GM18858 (cell line): ENCODE data around the gene GRAMD1B.

Experiments
- ATAC-seq: cut with Tn5 transposase; IDR thresholded peaks from one replicate; pipeline ENCODE4 v1.9.1; 2021; ENCODE audit not compliant: unreplicated experiment

The GRAMD1B gene

DNA sequence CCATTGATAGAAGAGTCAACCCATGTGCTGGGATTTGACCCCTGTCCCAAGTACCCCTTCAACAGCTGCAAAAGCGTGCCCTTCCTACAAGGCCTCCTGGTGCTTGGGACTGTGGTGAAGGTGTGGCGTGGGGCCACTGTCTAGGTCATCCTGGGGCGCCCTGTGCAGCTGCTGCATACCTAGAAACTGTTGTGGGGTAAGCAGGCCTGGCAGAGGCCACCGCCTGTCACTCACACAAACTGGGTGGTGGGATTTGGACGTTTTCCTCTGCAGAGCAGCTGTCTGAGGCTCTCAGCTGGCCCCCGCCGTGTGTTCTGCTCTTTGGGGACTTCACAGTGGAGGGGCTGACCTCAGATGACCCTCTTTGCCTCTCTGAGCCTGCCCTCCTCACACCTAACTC, 154.7 kb downstream of the GRAMD1B start:
- ATAC-seq, result no peak

DNA sequence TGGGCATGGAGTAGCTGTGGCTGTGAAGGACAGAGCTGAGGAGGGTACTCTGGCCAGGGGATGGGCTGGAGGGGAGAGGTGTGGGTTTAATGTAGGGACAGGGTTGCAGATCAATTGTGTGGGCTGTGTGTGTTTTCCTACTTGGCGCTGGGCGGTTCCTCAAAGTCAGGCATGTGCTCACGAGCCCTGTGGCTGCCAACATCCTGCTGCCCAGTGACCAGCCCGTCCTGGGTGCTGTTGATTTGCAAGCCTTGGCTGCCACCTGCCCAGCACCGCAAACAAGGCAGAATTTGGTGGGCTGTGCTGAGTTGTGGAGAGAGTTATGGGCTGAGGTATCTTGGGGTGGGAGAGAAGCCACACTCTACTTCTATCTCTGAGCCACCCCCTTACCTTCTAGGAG, 155.1 kb downstream of the GRAMD1B start:
- no peak for ATAC-seq

DNA sequence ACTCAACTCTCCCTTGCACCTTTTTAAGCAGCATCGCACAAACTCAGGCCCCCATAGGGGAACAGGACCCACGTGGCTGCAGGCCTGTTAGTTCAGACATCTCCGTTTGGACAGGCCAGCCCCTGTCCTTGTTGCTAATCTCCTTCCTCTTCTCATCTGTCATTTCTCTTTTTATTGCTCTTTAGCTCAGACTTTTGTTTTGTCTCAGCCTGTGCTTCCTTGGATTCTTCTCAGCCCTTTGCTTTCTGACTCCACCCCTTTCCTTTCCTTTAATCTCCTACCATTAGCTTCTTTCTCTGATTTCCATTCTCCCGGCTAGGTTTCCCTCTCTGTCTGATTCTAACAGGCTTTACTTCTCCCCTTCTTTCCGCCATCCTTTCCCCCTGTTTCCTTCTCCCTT, 155.6 kb downstream of the GRAMD1B start:
- ATAC-seq, result no peak

- ATAC-seq, result no peak
These were observed 156.5 kb downstream of the GRAMD1B start for GRCh38 chr11:123586568-123586967.

DNA sequence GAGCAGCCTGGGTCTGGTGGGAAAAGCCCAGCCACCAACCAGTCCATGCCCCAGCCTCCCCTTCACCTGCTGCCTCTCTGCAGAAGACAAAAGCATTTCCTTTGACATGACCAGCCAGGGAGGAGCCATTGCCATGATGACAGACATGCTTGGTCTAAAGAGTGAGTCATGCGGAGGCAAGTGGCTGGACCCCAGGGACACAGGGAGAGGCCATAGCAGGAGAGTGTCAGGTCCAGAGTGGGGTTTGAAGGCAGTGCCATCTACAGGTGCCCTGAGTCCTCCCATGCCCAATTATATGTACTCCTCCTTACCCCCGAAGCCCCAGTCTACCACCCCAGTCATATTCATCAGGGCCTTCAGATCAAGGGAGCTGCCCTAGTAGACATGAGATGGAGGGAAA, 157.0 kb downstream of the GRAMD1B start:
- no peak for ATAC-seq

GRCh38 chr11:123587559-123587958, 157.5 kb downstream of the GRAMD1B start:
- ATAC-seq, result no peak

GRCh38 chr11:123588117-123588863, 158.2 kb downstream of the GRAMD1B start:
- ATAC-seq, result no peak

- ATAC-seq, result no peak
These were observed 158.8 kb downstream of the GRAMD1B start for GRCh38 chr11:123588864-123589262.

- no peak for ATAC-seq
These were observed 160.3 kb downstream of the GRAMD1B start for GRCh38 chr11:123590296-123590912.

DNA sequence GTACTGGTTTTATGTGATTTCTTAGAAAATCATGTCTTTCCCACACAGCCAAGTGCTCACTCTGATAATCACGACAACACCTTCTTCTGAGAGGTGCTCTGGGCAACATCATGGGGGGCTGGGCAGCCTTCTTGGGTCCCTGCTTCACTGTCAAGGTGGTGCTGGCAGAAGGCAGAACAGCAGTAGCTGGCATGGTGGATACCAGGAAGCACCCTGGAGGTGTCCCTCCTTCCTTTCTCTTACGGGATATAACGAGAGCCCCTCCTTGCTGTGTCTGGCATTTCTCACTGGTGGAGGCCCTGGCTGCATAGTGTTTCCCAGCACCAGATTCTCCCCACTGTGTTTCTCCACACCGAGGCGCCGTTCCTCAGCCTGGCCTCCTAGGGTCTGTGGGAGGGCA, 163.5 kb downstream of the GRAMD1B start:
- no peak for ATAC-seq

- no peak for ATAC-seq
These were observed 164.3 kb downstream of the GRAMD1B start for GRCh38 chr11:123594188-123594901.

GRCh38 chr11:123594921-123595320, 164.9 kb downstream of the GRAMD1B start:
- ATAC-seq, result no peak

DNA sequence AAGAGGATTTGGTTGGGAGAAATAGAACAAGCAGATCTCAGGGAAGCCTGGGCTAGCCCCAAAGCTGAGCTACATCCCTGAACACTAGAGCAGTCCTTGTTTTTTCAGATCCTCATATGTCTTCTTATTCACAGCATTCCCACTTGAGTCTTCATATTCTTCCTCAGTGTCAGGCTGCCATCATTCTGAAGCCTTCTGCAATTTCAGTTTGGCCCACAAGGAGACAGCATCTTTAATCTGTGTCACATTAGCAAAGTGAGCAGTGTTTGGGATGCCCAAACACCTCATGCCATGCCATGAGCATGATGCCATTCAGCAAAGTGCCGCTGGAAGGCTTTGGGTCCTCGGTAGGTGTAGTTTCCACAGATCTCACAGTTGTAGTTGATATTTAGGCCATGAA, 167.8 kb downstream of the GRAMD1B start:
- ATAC-seq, result no peak

- ATAC-seq, result no peak
These were observed 171.1 kb downstream of the GRAMD1B start for GRCh38 chr11:123601136-123601535.

- ATAC-seq, result no peak
These were observed 171.7 kb downstream of the GRAMD1B start for GRCh38 chr11:123601743-123602142.

GRCh38 chr11:123603666-123604065, 173.6 kb downstream of the GRAMD1B start:
- ATAC-seq, result no peak

- no peak for ATAC-seq
These were observed 177.7 kb downstream of the GRAMD1B start for GRCh38 chr11:123607781-123608180.

DNA sequence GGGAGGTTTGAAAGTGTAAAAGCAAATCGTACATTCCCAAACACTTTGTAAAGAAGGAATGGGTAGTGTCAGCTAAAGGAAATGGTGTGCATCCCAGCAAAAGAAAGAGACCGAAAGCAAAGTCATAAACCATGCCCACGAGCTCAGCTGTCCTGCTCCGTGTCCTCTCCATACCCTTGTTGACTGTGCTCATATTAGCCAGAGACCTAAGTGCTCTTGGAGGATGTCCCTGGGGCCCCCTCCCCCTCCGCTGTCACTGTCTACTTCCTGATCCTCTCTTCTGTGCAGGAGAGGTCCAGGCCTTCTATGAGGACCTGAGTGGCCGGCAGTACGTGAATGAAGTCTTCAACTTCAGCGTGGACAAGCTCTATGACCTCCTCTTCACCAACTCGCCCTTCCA, 178.3 kb downstream of the GRAMD1B start:
- ATAC-seq, result no peak

- no peak for ATAC-seq
These were observed 178.9 kb downstream of the GRAMD1B start for GRCh38 chr11:123608945-123609344.

- no peak for ATAC-seq
These were observed 181.6 kb downstream of the GRAMD1B start for GRCh38 chr11:123611698-123612097.

- no peak for ATAC-seq
These were observed 186.6 kb downstream of the GRAMD1B start for GRCh38 chr11:123616505-123617198.

DNA sequence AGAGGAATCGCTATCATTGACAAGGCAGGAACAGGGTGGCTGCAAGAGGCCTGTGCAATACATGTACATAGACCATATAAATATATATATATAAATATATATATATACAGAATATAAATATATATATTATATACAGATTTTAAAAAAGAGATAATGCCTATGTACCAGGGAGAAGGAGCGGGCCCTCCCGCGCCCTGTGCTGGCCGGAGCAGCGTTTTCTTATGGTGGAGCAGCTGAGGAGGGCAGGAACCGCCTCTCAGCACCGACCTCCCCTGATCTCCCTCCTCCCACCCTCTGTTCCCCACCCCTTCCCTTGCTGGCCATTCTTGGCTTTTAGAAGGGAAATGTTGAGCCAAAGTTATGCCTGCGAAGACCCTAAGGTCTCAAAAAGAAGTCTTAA, 192.5 kb downstream of the GRAMD1B start:
- no peak for ATAC-seq
